HEK293 (cell line): ENCODE results near the gene UCP2.

Experiments used
- BCL11A ChIP-seq: fragments of 450-650 bp; formaldehyde crosslinking; IDR thresholded peaks from 2 replicates; pipeline ENCODE4 v1.5.1; 2016; ENCODE audit warnings: low read depth, missing biosample characterization, missing genetic modification characterization
- CTCF ChIP-seq: fragments of 450-650 bp; formaldehyde crosslinking; IDR thresholded peaks from 2 replicates; pipeline ENCODE4 v1.5.1; 2016; ENCODE audit warnings: missing biosample characterization, missing genetic modification characterization
- MEIS1 ChIP-seq: sonication (generic); formaldehyde crosslinking; IDR thresholded peaks from 2 replicates; pipeline ENCODE4 v1.8.1; 2022; ENCODE audit warnings: missing genetic modification reagents, mild to moderate bottlenecking, borderline replicate concordance
- SP2 ChIP-seq: fragments of 450-650 bp; formaldehyde crosslinking; IDR thresholded peaks from 2 replicates; pipeline ENCODE4 v1.5.1; 2016; ENCODE audit warnings: missing biosample characterization, missing genetic modification characterization
- YY1 ChIP-seq: fragments of 450-650 bp; formaldehyde crosslinking; IDR thresholded peaks from 2 replicates; pipeline ENCODE4 v1.5.1; 2018; ENCODE audit warnings: missing biosample characterization, missing genetic modification characterization
- ZNF24 ChIP-seq: fragments of 450-650 bp; formaldehyde crosslinking; IDR thresholded peaks from 2 replicates; pipeline ENCODE4 v1.5.1; 2016; ENCODE audit warnings: missing biosample characterization, missing genetic modification characterization
- ZNF394 ChIP-seq: fragments of 450-650 bp; formaldehyde crosslinking; IDR thresholded peaks from 2 replicates; pipeline ENCODE4 v1.5.1; 2016; ENCODE audit warnings: missing biosample characterization, missing genetic modification characterization, mild to moderate bottlenecking, moderate library complexity, borderline replicate concordance
- ZNF580 ChIP-seq: fragments of 450-650 bp; formaldehyde crosslinking; IDR thresholded peaks from 2 replicates; pipeline ENCODE4 v1.5.1; 2016; ENCODE audit warnings: missing biosample characterization, missing genetic modification characterization
- ZNF830 ChIP-seq: fragments of 450-650 bp; IDR thresholded peaks from 2 replicates; pipeline ENCODE4 v1.5.0; 2018; ENCODE audit warnings: missing biosample characterization, missing genetic modification characterization, low read depth, mild to moderate bottlenecking, moderate library complexity
- ZNF837 ChIP-seq: fragments of 450-650 bp; formaldehyde crosslinking; IDR thresholded peaks from 2 replicates; pipeline ENCODE4 v1.5.1; 2016; ENCODE audit warnings: missing biosample characterization, missing genetic modification characterization
- TF ChIP-seq, protein P1 (sequence below): fragments of 450-650 bp; formaldehyde crosslinking; IDR thresholded peaks from 2 replicates; pipeline ENCODE4 v1.5.1; 2016; ENCODE audit warnings: missing biosample characterization, missing genetic modification characterization

DNA sequence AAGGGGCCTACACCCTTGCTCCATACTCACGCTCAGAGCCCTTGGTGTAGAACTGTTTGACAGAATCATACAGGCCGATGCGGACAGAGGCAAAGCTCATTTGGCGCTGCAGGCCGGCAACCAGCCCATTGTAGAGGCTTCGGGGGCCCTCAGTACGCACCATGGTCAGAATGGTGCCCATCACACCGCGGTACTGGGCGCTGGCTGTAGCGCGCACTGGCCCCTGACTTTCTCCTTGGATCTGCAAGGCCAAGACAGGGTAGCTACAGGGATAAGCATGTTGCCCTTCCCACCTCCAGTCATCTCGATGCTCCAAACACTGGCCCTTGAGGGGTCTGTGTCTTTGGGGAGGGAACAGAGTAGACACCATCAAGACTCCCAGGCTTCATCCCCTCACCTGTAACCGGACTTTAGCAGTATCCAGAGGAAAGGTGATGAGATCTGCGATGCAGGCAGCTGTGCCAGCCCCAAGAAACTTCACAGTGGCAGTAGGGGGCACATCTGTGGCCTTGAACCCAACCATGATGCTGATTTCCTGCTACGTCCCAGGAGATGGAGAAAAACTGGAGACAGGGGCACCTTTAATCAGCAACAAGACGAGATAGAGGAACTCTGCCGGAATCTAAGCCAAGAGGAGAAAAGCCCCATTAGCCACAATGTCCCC, 4.7 kb downstream of the UCP2 start:
- TF ChIP-seq YY1 (tag by site-specific recombination) (no peak), CTCF (tag by site-specific recombination) (no peak), ZNF837 (tag by site-specific recombination) (no peak), ZNF24 (tag by site-specific recombination) (no peak), ZNF830 (tag by site-specific recombination) (no peak), BCL11A (tag by site-specific recombination) (no peak), SP2 (tag by site-specific recombination) (no peak), ZNF394 (tag by site-specific recombination) (no peak), MEIS1 (CRISPR knock-in tag) (no peak), ZNF580 (tag by site-specific recombination) (no peak)
- TF ChIP-seq, protein P1, sequence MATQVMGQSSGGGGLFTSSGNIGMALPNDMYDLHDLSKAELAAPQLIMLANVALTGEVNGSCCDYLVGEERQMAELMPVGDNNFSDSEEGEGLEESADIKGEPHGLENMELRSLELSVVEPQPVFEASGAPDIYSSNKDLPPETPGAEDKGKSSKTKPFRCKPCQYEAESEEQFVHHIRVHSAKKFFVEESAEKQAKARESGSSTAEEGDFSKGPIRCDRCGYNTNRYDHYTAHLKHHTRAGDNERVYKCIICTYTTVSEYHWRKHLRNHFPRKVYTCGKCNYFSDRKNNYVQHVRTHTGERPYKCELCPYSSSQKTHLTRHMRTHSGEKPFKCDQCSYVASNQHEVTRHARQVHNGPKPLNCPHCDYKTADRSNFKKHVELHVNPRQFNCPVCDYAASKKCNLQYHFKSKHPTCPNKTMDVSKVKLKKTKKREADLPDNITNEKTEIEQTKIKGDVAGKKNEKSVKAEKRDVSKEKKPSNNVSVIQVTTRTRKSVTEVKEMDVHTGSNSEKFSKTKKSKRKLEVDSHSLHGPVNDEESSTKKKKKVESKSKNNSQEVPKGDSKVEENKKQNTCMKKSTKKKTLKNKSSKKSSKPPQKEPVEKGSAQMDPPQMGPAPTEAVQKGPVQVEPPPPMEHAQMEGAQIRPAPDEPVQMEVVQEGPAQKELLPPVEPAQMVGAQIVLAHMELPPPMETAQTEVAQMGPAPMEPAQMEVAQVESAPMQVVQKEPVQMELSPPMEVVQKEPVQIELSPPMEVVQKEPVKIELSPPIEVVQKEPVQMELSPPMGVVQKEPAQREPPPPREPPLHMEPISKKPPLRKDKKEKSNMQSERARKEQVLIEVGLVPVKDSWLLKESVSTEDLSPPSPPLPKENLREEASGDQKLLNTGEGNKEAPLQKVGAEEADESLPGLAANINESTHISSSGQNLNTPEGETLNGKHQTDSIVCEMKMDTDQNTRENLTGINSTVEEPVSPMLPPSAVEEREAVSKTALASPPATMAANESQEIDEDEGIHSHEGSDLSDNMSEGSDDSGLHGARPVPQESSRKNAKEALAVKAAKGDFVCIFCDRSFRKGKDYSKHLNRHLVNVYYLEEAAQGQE: no peak
